ENCODE results near the gene ARRB2.

Gene ARRB2

GRCh38 chr17:4764595-4764994, 54.2 kb downstream of the ARRB2 start:
- DNase-seq (ENCODE audit: low spot score), result no peak

GRCh38 chr17:4766201-4766600, 55.8 kb downstream of the ARRB2 start:
- DNase-seq (ENCODE audit: low spot score), result no peak

DNA sequence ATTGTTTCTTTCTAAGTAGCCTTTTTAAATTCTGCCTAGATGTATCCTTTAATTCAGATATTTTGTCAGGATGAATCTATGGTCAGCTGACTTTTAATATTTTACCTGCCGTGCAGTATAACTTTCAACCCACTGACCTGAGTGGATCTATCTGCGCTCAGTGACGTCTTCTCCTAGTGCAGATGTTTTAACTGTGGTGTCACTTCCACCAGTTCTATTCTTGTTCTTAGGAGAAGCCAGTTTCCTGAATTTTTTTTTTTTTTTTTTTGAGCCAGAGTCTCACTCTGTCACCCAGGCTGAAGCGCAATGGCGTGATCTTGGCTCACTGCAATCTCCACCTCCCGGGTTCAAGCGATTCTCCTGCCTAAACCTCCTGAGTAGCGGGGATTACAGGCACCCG, 56.3 kb downstream of the ARRB2 start:
- DNase-seq (ENCODE audit: low spot score), result no peak

DNA sequence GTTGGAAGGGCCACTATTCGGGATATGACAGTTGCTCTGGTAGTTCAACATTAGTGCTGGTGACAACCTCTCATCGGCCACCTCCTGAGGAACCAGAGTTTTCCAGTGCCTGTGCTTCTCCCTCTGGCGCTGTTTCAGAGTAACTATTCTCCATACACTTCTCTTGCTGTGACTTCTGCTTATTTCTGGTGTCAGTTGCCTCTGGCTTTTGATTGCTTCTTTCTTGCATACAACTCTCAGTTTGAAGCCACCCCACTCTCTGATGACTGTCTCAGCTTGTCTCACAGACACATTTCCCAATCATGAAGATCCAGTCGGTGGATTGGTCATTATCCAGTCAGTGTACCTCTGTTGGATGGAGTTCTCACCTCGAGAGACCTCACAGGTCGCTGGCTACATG, 57.9 kb downstream of the ARRB2 start:
- no peak for DNase-seq (ENCODE audit: low spot score)

- DNase-seq (ENCODE audit: low spot score), result no peak
Measured at GRCh38 chr17:4769628-4770027, 59.2 kb downstream of the ARRB2 start.
